GM12878 (cell line): ENCODE measurements around the gene ATL3. TPM values are rescaled to one million over a fixed set of nuclear protein-coding genes. Genes with fewer than 3 reads are reported as not detected.
A peak's percentile ranks its signal among the peaks of the same experiment; 100 is the strongest.

Experiments used
- ATAC-seq: fragments of 200-7000 bp; cut with Tn5 transposase; 3 replicates; pipeline ENCODE4 v1.9.1; 2020; ENCODE audit warnings: mild to moderate bottlenecking, moderate library complexity
- BruUV-seq: library from RNA; stranded (reverse); fragments of 400-500 nt; replicated peaks from 2 replicates; lab custom pipeline; 2021; lab: Mats Ljungman, UMichigan
- CTCF ChIA-PET: fragments of 300-600 bp; sonication (Branson Sonifier 250); formaldehyde crosslinking; extraction: SDS; loops from one replicate; lab custom pipeline; 2021; ENCODE audit warnings: inconsistent platforms; lab: Yijun Ruan, JAX
- POLR2A ChIA-PET: fragments of 350-600 bp; formaldehyde crosslinking; extraction: SDS; loops from one replicate; lab custom pipeline; 2021; ENCODE audit warnings: inconsistent platforms; lab: Charles Lee
- RAD21 ChIA-PET: fragments of 300-600 bp; sonication (Branson Sonifier 250); formaldehyde crosslinking; loops from one replicate; lab custom pipeline; 2023; ENCODE audit warnings: antibody characterized with exemption; ENCODE audit not compliant: unreplicated experiment; lab: Charles Lee
- SMC1A ChIA-PET: fragments of 300-600 bp; sonication (Branson Sonifier 250); formaldehyde crosslinking; loops from one replicate; lab custom pipeline; 2023; ENCODE audit not compliant: unreplicated experiment, uncharacterized antibody; lab: Charles Lee
- DNase-seq: peaks from one replicate; pipeline ENCODE4 v3.0.0-alpha.2; 2011; ENCODE audit warnings: low read depth, low spot score
- FAIRE-seq: peaks from 3 replicates; lab custom pipeline; 2011; peaks lifted over from hg19 to GRCh38; lab: Jason Lieb, UNC
- H2AFZ ChIP-seq: 2 replicates; pipeline ENCODE4 v1.6.0; 2011; ENCODE audit warnings: low read depth, low read length, control low read depth; ENCODE audit not compliant: control insufficient read depth
- H3K27ac ChIP-seq: 2 replicates; pipeline ENCODE4 v1.5.1; 2011; ENCODE audit warnings: control low read depth; ENCODE audit not compliant: control insufficient read depth, insufficient read depth
- H3K27me3 ChIP-seq, 2 experiments: replicated peaks in 1 of 2; 2 replicates each; pipeline versions ENCODE4 v1.6.0 to v1.6.1; 2011; ENCODE audit warnings: low read length in 1 of 2; ENCODE audit not compliant: control insufficient read depth in 2 of 2, insufficient read depth in 2 of 2
- H3K36me3 ChIP-seq, 2 experiments: 2 replicates each; pipeline ENCODE4 v1.5.1; 2011; ENCODE audit warnings: low read length in 1 of 2; ENCODE audit not compliant: control insufficient read depth in 2 of 2, insufficient read depth in 2 of 2
- H3K4me1 ChIP-seq: 2 replicates; pipeline ENCODE4 v1.6.1; 2011; ENCODE audit warnings: mild to moderate bottlenecking, low read length, moderate library complexity, mixed read lengths; ENCODE audit not compliant: control insufficient read depth, insufficient read depth
- H3K4me2 ChIP-seq: 2 replicates; pipeline ENCODE4 v1.6.0; 2011; ENCODE audit warnings: control low read depth; ENCODE audit not compliant: control insufficient read depth, insufficient read depth
- H3K4me3 ChIP-seq: fragments of 200-600 bp; sonication (generic); 2 replicates; pipeline ENCODE4 v1.5.1; 2016
- H3K79me2 ChIP-seq: 2 replicates; pipeline ENCODE4 v1.6.0; 2011; ENCODE audit warnings: low read length; ENCODE audit not compliant: control insufficient read depth, insufficient read depth
- H3K9ac ChIP-seq: 2 replicates; pipeline ENCODE4 v1.8.0; 2011; ENCODE audit warnings: low read length, control low read depth, mixed read lengths; ENCODE audit not compliant: control insufficient read depth, insufficient read depth
- H3K9me3 ChIP-seq: replicated peaks from 3 replicates; pipeline ENCODE4 v1.5.1; 2011; ENCODE audit warnings: mild to moderate bottlenecking, low read length; ENCODE audit not compliant: control insufficient read depth, insufficient read depth
- H4K20me1 ChIP-seq: 2 replicates; pipeline ENCODE4 v1.6.0; 2011; ENCODE audit not compliant: control insufficient read depth, insufficient read depth
- CEBPB ChIP-seq, 2 experiments: fragments of 150-350 bp in 1 of 2; IDR thresholded peaks; 2 replicates each; pipeline ENCODE4 v1.6.1; 2012 to 2014; ENCODE audit warnings: low read depth in 2 of 2, low read length in 2 of 2, borderline replicate concordance in 1 of 2, inconsistent platforms in 1 of 2
- DPF2 ChIP-seq: fragments of 450-650 bp; IDR thresholded peaks from 2 replicates; pipeline ENCODE4 v1.6.1; 2017; ENCODE audit warnings: mild to moderate bottlenecking
- FOXK2 ChIP-seq: fragments of 450-650 bp; IDR thresholded peaks from 2 replicates; pipeline ENCODE4 v1.6.1; 2017; ENCODE audit warnings: mild to moderate bottlenecking, moderate library complexity
- JUNB ChIP-seq: IDR thresholded peaks from 2 replicates; pipeline ENCODE4 v1.6.1; 2016; ENCODE audit warnings: antibody characterized with exemption, mild to moderate bottlenecking
- MEF2B ChIP-seq: fragments of 450-650 bp; IDR thresholded peaks from 2 replicates; pipeline ENCODE4 v1.6.1; 2018; ENCODE audit warnings: mild to moderate bottlenecking, moderate library complexity; ENCODE audit not compliant: partially characterized antibody, poor library complexity, severe bottlenecking
- NFXL1 ChIP-seq: fragments of 450-650 bp; IDR thresholded peaks from 2 replicates; pipeline ENCODE4 v1.6.1; 2017; ENCODE audit warnings: antibody characterized with exemption, mild to moderate bottlenecking, borderline replicate concordance
- NFYA ChIP-seq: IDR thresholded peaks from 2 replicates; pipeline ENCODE4 v1.6.1; 2011; ENCODE audit warnings: low read depth, mild to moderate bottlenecking, low read length, improper control_type of control experiment, borderline replicate concordance
- NFYB ChIP-seq: IDR thresholded peaks from 2 replicates; pipeline ENCODE4 v1.6.1; 2011; ENCODE audit warnings: low read depth, mild to moderate bottlenecking, low read length, improper control_type of control experiment, moderate library complexity; ENCODE audit not compliant: insufficient read depth
- SMARCA5 ChIP-seq: fragments of 450-650 bp; IDR thresholded peaks from 2 replicates; pipeline ENCODE4 v1.6.1; 2017; ENCODE audit warnings: mild to moderate bottlenecking
- SUZ12 ChIP-seq: fragments of 200-600 bp; sonication (generic); IDR thresholded peaks from one replicate; pipeline ENCODE4 v1.6.1; 2018; ENCODE audit warnings: antibody characterized with exemption, mild to moderate bottlenecking; ENCODE audit not compliant: unreplicated experiment
- TBL1XR1 ChIP-seq: IDR thresholded peaks from 2 replicates; pipeline ENCODE4 v1.6.1; 2012; ENCODE audit warnings: low read depth, low read length, improper control_type of control experiment
- WGBS: methylation state at CpG from one replicate; pipeline ENCODE4 v1.1.6; 2016; ENCODE audit warnings: low lambda C conversion rate; ENCODE audit not compliant: insufficient replicate concordance, insufficient coverage; ENCODE audit errors: missing lambda C conversion rate; 5-methylcytosine and 5-hydroxymethylcytosine counted together
- in situ Hi-C: fragments of 300-500 bp; cut with MboI; formaldehyde crosslinking; loops from 9 replicates; pipeline ENCODE4 v1.14.3; 2018; ENCODE audit warnings: mixed read lengths
- intact Hi-C: fragments of 100-400 bp; cut with micrococcal nuclease; formaldehyde crosslinking; loops from one replicate; pipeline ENCODE4 v1.14.2; 2022; ENCODE audit not compliant: unreplicated experiment
- polyA plus RNA-seq, 11 experiments: library from polyadenylated mRNA; depleted of rRNA in 4 of 11; unstranded in 6 of 11; stranded (reverse) in 5 of 11; fragments of >200 nt; fragmentation: Nextera tagmentation in 4 of 11; fragmentation: Illumina TruSeq in 1 of 11; extraction: Ambion mirVana in 4 of 11; extraction: Trizol in 1 of 11; gene quantifications; 1 replicate in 1 of 11; 2 replicates in 10 of 11; pipeline versions ENCODE4 v1.2.1 to v1.2.3, GENCODE V29; 2011 to 2016; ENCODE audit warnings: inconsistent platforms in 2 of 11, missing spikeins in 2 of 11, low read depth in 1 of 11
- total RNA-seq, 4 experiments: library from RNA; depleted of rRNA in 3 of 4; stranded (reverse); fragments of >200 nt in 3 of 4; fragmentation: Illumina TruSeq in 1 of 4; extraction: Trizol in 1 of 4; gene quantifications; 2 replicates each; pipeline versions ENCODE4 v1.2.1 to v1.2.3, GENCODE V29; 2013 to 2021
- TF ChIP-seq, protein P1 (sequence below): fragments of 450-650 bp; IDR thresholded peaks from 2 replicates; pipeline ENCODE4 v1.6.1; 2018; ENCODE audit warnings: mild to moderate bottlenecking, low read depth, moderate library complexity; ENCODE audit not compliant: partially characterized antibody
- TF ChIP-seq, protein P2 (sequence below): fragments of 450-650 bp; IDR thresholded peaks from 2 replicates; pipeline ENCODE4 v1.6.1; 2017; ENCODE audit warnings: mild to moderate bottlenecking, moderate library complexity
- TF ChIP-seq, protein P3 (sequence below): IDR thresholded peaks from 2 replicates; pipeline ENCODE4 v1.6.1; 2011; ENCODE audit warnings: borderline replicate concordance, low read depth, mild to moderate bottlenecking, moderate library complexity, mixed read lengths, low read length; ENCODE audit not compliant: insufficient read depth; ENCODE audit errors: extremely low read length

ATL3 gene
- total and polyA plus RNA-seq, 10 of the 15 experiments (the other 5 are each of a cell fraction or from before 2014, with no cell fraction given) = 12.0 to 36.0 (median 21.5) TPM

DNA sequence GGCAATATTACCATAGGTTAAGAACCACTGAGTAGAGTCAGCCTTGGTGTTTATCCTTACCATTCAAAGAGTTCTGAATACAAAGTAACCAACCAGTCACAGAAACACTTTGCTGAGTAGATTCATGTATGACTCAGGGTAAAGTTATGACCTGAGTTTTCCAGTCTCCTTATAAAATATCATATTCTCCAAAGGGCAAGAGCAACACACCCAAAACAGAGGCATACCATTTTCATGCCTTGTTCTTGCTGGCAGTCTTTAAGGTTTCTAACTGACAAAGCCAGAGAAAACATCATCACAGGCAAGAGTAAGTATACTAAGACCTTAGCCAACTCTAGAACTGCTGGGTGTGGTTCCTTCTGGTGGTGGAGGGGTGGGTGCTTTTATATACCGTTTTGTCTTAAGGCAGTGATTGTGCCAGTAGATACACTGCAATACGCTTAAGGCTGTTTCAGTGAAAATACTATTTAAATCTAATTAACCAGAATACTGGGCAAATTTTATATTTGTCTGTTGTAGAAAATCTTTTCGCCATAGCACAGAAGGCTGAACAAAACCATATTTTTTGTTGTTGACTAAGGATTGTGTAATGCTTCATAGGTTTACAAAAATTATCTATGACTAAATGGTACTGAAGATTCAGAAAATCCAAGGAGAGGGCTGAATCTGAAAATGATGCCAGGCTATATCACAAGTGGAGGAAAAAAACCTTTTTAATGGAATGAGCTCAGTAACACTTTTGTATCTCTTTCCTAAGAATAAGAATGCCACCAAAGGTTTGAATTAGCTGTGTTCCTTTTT lies 3.0 kb downstream of the ATL3 start (continued):
- no peak for TF ChIP-seq JUNB
- TF ChIP-seq FOXK2 = no peak

DNA sequence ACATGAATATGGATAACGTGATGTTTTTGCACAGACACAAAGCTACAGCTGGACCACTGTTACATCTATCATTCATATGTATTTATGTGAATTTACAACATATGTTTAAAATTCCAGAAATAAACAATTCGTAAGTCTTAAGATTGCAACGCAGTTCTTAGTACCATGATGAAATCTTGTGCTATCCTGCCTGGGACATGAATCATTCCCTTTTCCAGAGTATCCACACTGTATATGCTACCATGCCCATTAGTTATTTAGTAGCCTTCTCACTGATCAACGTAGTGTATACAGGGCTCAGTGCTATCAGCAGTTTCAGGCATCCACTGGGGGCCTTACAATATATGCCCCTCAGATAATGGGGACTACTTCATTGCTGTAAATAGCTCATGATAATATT lies 4.3 kb downstream of the ATL3 start:
- ChIA-PET SMC1A (no interaction called here), CTCF (interaction anchor here (0.7 kb wide), 1 partner anchor 8 kb away, joined by 3 read pairs; no protein-coding TSS in a partner anchor), POLR2A (interaction anchor here (0.6 to 0.7 kb wide), 2 partner anchors 161 to 918 kb away, joined by 3 read pairs; partner anchors contain the start of gene LGALS12), RAD21 (no interaction called here)
- ATAC-seq = no peak
- Histone ChIP-seq H3K4me2 (peak overlapping the region; percentile 61), H3K27me3 (no peaks in the 10 kb centered on the region), H3K36me3 (no peaks in the 10 kb centered on the region), H3K27ac (no peak overlapping the region), H3K79me2 (peaks cover 73% of the 10 kb centered on the region), H3K9me3 (no peaks in the 10 kb centered on the region), H3K9ac (no peak overlapping the region), H2AFZ (no peak overlapping the region), H3K4me3 (no peak overlapping the region; the same call in 1 of the 2 replicates), H4K20me1 (no peaks in the 10 kb centered on the region), H3K4me1 (peaks cover 8% of the 10 kb centered on the region)
- DNase-seq = no peak
- in situ Hi-C loops = no loop called here
- FAIRE-seq = no peak
- no TSS peak for BruUV-seq
- WGBS = 97% methylated on average over 4 of the region's 4 CpGs
- intact Hi-C loops = no loop called here
- no peak for TF ChIP-seq DPF2
- TF ChIP-seq NFYA = no peak
- no peak for TF ChIP-seq CEBPB (IDR thresholded peaks at IDR 0.05; ENCODE audit: borderline replicate concordance in 1 of 2, low read depth in 2 of 2, low read length in 2 of 2)
- no peak for TF ChIP-seq MEF2B
- no peak for TF ChIP-seq SUZ12
- TF ChIP-seq NFXL1 = no peak
- no peak for TF ChIP-seq SMARCA5
- TF ChIP-seq, protein P1, sequence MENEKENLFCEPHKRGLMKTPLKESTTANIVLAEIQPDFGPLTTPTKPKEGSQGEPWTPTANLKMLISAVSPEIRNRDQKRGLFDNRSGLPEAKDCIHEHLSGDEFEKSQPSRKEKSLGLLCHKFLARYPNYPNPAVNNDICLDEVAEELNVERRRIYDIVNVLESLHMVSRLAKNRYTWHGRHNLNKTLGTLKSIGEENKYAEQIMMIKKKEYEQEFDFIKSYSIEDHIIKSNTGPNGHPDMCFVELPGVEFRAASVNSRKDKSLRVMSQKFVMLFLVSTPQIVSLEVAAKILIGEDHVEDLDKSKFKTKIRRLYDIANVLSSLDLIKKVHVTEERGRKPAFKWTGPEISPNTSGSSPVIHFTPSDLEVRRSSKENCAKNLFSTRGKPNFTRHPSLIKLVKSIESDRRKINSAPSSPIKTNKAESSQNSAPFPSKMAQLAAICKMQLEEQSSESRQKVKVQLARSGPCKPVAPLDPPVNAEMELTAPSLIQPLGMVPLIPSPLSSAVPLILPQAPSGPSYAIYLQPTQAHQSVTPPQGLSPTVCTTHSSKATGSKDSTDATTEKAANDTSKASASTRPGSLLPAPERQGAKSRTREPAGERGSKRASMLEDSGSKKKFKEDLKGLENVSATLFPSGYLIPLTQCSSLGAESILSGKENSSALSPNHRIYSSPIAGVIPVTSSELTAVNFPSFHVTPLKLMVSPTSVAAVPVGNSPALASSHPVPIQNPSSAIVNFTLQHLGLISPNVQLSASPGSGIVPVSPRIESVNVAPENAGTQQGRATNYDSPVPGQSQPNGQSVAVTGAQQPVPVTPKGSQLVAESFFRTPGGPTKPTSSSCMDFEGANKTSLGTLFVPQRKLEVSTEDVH = no peak
- TF ChIP-seq, protein P2, sequence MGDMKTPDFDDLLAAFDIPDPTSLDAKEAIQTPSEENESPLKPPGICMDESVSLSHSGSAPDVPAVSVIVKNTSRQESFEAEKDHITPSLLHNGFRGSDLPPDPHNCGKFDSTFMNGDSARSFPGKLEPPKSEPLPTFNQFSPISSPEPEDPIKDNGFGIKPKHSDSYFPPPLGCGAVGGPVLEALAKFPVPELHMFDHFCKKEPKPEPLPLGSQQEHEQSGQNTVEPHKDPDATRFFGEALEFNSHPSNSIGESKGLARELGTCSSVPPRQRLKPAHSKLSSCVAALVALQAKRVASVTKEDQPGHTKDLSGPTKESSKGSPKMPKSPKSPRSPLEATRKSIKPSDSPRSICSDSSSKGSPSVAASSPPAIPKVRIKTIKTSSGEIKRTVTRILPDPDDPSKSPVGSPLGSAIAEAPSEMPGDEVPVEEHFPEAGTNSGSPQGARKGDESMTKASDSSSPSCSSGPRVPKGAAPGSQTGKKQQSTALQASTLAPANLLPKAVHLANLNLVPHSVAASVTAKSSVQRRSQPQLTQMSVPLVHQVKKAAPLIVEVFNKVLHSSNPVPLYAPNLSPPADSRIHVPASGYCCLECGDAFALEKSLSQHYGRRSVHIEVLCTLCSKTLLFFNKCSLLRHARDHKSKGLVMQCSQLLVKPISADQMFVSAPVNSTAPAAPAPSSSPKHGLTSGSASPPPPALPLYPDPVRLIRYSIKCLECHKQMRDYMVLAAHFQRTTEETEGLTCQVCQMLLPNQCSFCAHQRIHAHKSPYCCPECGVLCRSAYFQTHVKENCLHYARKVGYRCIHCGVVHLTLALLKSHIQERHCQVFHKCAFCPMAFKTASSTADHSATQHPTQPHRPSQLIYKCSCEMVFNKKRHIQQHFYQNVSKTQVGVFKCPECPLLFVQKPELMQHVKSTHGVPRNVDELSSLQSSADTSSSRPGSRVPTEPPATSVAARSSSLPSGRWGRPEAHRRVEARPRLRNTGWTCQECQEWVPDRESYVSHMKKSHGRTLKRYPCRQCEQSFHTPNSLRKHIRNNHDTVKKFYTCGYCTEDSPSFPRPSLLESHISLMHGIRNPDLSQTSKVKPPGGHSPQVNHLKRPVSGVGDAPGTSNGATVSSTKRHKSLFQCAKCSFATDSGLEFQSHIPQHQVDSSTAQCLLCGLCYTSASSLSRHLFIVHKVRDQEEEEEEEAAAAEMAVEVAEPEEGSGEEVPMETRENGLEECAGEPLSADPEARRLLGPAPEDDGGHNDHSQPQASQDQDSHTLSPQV = no peak
- TF ChIP-seq, protein P3, sequence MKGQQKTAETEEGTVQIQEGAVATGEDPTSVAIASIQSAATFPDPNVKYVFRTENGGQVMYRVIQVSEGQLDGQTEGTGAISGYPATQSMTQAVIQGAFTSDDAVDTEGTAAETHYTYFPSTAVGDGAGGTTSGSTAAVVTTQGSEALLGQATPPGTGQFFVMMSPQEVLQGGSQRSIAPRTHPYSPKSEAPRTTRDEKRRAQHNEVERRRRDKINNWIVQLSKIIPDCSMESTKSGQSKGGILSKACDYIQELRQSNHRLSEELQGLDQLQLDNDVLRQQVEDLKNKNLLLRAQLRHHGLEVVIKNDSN = no peak
- TF ChIP-seq NFYB = no peak
- no peak for TF ChIP-seq TBL1XR1
